GM18502 (cell line): ENCODE measurements around the gene LIN37.
A peak's percentile ranks its signal among the peaks of the same experiment; 100 is the strongest.

Experiments used
- ATAC-seq: cut with Tn5 transposase; IDR thresholded peaks from one replicate; pipeline ENCODE4 v1.9.1; 2021; ENCODE audit warnings: mild to moderate bottlenecking; ENCODE audit not compliant: unreplicated experiment, poor library complexity

Gene LIN37

DNA sequence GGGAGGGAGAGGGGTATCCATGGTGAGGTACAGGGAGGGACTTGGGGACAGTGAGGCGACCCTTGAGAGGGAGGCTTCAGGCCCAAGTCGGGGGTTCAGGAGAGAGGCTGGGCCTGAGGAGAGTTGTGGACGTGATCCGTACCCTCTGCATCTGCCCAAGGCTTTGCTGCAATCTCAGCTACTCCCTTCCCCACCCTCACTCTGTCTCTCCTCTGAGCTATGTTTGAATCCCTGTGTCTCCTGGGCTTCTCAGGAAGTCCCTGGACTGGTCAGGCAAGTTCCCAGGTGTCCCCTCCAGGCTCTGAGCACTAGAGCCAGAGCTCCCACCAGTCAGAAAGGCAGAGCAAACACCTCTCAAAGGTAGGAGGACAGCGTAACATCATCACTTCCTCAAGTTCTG lies 1.8 kb downstream of the LIN37 start:
- no peak for ATAC-seq

DNA sequence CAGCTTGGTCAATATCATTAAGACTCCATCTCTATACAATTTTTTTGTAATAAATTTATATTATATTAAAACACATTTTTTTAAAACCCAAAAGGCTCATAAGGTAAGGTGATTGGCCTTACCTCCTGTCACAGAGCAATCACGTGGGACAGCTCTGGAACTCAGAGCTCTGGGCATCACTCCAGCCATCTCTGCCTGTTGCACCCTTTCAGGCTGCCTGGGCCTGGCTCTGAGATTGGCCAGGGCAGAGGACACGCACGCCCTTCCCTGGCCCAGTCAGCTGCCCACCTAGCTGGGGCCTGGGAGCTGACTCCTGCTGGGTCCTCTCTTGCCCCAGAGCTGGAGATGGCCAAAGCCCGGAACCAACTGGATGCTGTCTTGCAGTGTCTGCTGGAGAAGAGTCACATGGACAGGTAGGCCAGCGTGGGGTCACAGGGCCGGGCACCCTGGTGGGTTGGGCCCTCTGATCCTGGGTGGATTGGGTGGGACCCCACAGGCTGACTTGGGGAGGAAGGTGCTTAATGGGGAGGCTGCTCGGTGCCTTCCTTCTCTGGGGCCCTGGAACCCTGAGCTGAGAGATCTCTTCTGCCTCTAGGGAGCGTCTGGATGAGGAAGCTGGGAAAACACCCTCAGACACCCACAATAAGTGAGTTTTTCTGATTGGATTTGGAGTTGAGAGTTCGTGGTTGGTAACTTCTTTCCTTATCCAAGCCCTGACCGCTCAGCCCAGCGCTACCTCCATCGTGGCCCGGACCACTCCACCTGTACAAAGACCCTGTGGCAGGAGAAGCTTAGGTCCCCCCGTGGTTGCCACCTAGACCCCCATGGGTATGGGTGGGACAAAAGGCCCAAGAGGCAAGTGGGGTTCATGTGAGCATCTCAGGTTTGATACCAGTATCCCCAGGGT lies 3.7 kb downstream of the LIN37 start:
- no peak for ATAC-seq

DNA sequence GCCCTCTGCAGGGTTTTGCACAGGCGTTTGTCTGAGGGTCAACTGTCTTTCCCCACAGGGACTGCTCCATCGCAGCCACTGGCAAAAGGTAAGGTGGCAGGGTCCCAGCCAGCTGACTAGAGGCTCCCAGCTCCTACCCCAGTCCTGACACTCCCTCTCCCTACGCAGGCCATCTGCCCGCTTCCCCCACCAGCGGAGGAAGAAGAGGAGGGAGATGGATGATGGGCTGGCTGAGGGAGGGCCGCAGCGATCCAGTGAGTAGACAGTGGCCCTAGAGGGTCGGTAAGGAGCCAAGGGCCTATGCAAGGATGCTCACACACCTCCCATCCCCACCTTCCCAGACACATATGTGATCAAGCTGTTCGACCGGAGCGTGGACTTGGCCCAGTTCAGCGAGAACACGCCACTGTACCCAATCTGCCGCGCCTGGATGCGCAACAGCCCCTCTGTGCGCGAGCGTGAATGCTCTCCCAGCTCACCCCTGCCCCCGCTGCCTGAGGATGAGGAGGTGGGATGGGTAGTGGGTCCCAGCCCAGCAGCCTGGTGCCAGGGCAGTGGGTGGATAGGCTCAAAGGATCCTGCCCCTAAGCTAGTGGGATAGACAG lies 4.5 kb downstream of the LIN37 start:
- no peak for ATAC-seq

DNA sequence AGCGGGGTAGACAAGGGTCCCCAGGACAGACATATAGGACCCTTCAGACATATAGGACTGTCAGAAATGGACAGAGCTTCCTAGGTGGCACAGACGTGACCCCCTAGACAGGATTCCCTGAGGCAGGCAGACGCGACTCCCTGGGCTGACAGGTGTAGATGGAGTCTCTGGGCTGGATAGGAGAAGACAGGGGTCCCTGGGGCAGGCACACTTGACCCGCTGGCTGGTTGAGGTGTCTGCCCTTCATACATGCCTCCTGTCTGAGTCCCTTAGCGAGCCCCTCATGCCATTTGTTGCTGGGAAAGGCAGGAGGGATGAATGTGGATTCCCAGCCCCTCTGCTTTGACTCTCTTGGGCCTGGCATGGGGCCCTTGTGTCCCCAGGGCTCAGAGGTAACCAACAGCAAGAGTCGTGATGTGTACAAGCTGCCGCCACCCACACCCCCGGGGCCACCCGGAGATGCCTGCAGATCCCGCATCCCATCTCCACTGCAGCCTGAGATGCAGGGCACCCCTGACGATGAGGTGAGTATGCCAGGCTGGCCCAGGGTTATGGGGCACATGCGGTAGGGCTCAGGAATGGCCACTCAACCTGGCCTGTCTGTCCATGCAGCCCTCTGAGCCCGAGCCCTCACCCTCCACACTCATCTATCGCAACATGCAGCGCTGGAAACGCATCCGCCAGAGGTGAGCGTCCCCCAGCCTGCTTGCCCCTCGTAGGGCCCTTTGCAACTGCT lies 5.4 kb downstream of the LIN37 start:
- ATAC-seq: no peak

DNA sequence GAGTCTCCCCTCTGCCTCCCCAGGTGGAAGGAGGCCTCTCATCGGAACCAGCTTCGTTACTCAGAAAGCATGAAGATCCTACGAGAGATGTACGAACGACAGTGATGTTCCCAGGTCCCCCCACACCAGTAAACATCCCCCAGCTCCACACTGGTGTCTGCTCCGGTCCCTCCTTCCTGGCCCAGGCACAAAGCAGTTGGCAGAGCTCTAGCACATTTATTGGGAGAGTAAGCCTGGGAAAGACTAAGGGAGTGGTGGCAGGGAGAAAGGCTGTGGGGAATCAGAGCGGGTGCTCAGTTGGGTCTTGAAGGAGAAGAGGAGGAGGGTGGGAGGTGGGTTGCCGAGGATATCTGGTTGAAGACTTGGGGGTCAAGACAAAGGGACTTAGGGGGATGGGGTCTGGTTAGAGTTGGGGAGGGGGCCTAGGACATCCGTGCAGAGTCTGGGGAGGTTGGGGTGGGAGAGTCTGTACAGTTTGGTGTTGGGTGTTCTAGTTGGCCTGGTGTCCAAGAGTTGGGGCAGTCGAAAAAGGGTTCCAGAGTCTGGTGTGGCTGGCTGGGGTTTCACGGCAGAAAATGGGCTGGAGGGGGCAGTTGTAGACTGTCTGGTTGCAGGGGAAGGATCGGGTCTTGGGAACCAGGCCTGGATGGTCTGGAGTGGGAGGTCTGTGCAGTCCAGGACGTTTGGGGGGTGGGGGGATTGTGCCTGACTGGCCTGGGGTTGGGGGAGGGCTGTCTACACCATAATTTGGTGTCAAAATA lies 6.2 kb downstream of the LIN37 start:
- no peak for ATAC-seq

DNA sequence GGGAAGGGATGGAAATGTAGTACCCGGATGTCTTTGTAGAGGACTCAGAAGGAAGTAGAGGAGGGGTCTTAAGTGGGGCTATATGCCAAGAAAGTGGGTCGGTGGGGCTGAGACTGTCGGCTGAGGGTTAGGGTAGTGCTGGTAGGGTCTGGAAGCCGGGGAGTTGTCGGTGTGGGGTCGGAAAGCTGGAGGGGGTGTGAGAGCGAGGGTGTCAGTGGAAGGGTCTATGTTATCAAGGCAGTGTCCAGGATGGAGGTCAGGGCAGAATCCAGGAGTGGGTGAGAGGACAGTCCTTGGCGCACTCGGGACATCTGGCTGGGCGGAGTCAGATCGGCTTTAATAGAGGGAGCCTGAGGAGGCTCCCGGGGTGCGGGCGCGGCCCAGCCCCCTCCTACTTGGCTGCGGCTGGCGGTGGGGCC lies 6.8 kb downstream of the LIN37 start:
- ATAC-seq: no peak

DNA sequence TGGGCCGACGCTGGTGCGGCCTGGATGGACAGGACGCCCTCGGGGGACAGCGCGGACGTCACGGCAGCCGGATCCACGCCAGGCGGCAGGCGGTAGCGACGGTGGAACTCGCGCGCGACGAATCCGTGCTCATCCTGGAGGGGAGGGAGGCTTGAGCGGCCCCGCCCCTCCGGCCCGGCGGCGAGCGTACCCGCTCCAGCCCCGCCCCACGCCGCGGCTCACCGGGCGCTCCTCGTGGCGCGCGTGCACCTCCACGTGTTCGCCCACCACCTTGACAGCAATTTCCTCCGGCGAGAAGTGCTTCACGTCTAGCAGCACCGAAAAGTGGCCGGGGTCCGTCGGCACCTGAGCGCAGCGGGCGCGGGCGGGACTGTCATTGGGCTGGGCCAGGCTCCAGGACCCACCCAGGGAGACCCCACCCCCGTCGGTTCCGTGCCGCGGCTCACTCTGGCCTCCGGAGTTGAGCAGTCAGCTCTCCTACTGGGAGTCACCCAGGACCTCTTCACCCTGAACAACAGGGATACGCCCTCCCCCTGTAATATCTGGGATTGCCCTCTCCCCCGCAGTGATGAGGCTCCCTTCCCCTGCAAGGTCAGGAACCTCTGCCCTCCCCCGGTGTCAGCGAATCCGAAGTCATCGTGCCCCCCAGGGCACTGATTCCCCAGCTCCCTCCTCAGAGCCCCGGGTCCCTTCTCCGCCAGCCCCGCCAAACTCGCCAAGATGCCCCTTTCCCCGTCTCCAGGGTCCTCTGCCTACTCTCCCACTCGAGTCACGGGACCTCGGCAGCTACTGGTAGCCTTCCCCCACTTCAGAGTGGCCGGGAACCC lies 7.4 kb downstream of the LIN37 start:
- no peak for ATAC-seq

DNA sequence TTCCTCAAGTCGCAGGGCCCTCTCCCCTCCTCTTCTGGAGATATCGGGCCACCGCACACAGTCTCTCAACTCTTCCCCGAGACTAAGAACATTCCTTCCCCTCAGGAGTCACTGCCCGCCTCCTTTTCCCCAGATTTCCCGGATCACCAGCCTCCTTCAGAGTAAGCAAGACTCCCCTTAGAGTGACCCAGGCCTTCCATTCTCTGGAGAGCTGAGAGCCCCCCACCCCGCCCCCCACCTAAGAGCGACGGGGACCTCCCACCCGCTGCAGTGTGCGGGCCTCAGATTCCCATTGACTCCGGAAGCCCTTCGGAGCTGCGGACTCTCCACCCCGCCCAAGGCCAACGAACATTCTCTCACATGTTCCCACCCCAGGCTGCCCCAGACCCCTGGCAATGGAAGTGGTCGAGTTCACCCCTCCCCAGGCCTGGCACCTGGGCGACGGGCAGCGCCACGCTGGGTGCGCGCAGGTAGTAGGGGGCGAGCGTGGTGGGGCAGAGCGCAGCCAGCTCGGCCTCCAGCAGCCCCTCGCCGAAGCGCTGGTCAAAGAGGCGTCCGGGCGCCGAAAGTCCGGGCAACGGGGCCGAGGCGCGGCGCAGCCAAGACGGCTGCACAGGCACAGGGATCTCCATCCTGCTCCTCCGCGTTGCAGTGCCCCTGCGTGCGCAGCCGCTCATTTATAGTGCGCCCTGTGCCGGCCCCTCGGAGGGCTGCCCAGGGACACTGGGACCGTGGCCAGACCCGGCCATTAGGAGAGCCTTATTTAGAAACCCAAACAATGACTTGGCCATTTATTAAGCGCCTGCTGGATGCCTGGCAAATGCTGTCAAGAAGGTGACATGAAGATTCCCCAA lies 8.2 kb downstream of the LIN37 start, which contains the start of gene HSPB6:
Gene HSPB6, minus strand, starts transcription at position 653 of the 854 bp plus-strand sequence. Its CDS starts 21 bp downstream, at position 632.
- ATAC-seq: no peak

DNA sequence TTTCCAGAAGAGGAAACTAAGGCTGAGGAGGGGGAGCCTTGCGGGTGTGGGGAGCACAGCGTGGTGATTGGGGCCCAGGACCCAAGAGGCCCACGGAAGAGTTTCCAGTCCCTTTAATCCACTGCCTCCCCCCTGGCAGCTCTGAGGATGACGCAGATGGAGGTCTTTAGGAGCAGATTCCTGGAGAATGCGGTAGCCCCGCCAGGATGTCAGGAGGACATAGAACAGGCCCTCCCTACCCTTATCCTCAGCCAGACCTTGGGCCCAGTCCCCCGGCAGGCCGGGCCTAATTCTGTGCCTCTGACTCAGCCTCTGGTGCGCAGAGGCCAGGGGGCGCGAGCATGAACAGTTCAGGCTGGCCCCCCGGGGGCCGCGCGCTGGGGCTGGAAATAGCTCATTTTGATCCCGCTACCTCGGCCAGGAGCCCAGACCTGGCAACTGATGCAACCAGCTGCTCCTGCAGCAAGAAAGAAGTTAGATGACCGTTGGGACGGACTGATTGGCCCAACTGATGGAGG lies 8.9 kb downstream of the LIN37 start:
- no peak for ATAC-seq

DNA sequence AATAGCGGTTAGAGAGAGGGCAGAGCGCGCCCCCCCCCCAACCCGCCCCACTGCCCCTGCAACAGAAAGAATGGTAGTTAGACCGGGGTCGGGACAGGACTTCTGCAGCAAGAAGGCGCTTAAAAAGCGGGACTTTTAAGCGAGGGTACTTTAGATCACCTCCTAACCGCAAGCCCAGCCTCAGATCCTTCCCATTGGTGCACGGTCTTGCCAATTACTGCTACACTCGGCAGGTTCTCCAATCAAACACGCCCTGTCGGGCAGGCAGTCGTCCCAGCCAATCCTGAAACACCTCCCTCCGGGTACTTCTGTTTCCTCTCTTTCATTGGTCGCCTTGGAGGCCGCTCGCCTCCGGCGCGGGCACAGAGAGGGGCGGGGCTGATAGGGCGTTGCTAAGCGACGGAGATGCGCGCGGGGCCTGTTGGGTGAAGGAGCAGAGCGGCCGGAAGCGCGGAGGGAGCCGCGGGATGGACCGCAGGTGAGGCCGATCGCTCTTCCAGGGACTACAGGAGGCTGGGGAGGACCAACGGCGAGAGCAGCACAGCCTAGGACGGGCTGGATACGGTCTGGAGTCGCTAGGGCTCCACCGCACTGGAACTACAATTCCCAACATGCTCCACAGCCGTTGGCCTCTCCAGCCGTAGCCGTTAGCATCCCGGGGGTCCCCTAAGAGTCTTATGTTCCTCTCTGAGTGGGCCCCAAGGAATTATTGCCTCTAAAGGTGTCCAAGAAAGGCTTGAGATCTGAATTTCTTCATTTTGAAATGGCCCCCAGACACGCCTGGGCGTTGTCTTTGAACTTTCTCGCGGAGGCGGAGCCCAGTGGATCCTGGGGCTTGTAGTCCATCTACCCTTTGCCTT lies 9.6 kb downstream of the LIN37 start, which contains the start of gene PROSER3:
Gene PROSER3, plus strand, starts transcription at position 428 of the 860 bp plus-strand sequence. Its CDS starts 40 bp downstream, at position 468.
- peak; percentile 90 for ATAC-seq

DNA sequence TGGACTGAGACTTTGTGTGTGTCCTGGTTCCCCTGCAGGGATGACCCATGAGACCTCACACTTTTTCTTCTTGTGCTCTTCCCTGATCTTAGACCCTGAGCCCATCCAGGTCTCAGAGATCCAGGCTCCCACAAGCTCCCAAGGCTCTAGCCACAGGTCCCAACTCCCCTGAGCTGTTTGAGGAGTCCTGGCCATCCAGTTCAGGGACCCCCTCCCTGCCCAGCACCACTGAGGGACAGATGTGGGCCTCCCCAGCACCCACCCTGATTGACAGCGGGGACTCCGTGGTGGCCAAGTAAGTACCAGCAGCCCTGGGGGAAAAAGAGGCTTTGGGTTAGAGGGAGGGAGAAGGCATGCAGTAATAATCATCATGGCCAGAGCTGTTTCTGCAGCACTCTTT lies 11.3 kb downstream of the LIN37 start:
- ATAC-seq: no peak

DNA sequence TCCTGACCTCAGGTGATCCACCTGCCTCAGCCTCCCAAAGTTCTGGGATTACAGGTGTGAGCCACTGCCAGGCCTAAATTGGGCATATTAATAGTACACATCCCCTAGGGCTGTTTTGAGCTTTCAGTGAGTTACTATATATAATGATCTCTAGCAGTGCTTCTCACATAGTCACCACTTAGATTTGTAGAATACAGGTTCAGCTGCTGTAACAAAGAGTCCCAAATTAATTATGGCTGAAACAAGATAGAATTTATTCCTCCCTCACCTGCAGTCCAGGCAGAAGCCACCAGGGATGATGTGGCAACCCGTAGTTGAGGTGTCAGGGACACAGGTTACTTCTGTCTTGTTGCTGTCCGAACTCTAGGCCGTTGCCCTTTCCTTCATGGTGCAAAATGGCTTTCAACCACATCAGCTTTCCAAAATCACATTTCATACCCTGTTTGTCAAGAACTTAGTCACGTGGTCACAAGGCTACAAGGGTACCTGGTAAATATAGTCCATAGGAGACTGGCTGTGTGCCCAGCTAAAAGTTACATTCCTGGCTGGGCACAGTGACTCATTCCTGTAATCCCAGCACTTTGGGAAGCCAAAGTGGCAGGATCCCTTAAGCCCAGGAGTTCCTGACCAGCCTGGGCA lies 12.5 kb downstream of the LIN37 start:
- no peak for ATAC-seq

DNA sequence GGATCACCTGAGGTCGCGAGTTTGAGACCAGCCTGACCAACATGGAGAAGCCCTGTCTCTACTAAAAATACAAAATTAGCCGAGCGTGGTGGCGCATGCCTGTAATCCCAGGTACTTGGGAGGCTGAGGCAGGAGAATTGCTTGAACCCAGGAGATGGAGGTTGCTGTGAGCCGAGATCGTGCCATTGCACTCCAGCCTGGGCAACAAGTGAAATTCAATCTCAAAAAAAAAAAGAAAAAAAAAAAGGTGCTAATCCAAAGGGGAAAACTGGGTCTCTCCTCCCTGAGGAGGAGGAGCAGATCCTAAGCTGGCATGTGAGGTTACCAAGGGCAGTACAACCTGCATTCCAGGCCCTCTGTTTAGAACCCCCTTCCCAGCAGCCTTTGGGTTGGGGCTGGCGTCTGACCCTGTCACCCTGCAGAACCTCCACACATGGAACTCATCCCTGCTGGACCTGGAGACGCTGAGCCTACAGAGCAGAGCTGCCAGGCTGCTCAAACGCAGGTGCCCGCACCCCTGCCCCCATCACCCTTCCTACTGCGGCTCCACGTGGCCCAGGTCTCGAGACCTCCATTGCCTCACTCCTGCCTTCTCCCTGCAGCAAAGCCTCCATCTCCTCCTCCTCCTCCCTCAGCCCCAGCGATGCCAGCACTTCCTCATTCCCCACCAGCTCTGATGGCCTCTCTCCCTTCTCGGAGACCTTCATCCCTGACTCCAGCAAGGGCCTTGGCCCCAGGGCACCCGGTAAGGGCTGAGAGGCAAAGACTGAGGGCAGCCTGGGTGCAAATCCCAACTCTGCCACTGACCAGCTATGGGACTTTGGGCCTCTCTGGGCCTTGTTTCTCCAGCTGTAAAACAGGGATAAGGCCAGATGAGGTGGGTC lies 16.3 kb downstream of the LIN37 start:
- ATAC-seq: no peak

DNA sequence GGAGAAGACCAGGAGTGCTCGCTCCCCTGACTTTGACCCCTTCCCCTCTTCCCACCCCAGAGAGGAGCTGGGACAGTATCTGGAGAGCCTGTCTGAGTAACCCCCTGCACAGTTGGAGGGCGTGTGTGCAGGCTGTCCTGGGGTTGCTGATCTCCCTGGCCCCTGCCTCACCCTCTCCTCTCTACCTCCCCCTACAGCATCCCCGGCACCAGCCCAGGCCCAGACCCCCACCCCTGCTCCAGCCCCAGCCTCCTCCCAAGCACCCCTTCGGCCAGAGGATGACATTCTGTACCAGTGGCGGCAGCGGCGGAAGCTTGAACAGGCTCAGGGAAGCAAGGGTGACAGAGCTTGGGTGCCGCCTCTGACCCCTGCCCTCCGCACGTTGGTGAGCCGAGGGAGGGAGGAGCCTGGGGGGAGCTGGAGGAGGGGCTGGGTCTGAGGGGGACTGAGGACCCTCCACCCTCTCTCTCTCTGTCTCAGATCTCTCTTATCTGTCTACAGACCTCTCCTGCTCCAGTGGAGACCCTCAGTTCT lies 18.3 kb downstream of the LIN37 start:
- no peak for ATAC-seq

DNA sequence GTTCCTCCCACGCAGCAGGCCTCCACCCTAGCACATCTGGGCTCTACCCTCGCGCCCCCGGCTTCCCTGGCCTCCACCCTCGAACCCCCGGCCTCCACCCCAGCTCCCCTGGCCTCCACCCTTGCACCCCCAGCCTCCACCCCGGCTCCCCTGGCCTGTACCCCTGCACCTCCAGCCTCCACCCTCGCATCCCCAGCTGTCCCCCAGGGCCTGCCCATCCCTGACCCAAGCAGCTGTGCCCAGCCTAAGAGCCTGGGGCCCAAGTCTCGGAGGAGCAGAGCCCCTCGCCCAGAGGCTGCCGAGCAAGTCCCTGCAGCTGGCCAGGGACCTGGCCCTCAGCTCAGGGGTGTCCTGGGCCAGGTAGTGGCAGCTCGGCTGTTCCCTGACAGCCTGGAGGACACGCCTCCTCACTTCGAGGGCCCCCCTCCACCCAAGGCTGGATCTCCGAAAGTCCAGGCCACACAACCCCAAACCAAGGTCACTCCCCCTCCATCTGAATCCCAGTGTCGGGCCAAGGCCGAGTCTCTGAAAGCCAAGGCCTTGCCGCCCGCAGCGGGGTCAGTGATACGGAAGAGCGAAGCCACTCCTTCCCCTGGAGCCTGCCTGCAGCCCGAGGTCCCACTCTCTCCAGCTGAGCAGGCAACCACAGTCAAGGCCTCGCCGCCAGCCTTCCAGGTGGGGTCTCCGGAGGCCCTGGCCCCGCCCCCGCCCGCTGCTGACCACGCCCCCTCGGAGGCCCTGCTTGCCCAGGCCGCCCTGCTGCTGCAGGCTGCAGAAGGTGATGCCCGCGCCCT lies 19.1 kb downstream of the LIN37 start:
- no peak for ATAC-seq
